ENCODE data around the gene CACNA1C. TPM values are rescaled to one million over a fixed set of nuclear protein-coding genes. Genes with fewer than 3 reads are reported as not detected.

The CACNA1C gene
- total RNA-seq, 4 donors from 2014 or later: 2.9 to 5.3 (median 4.3) TPM

GRCh38 chr12:2531371-2531770, 478.6 kb downstream of the CACNA1C start:
- no peak for TF ChIP-seq CTCF (IDR thresholded peaks at IDR 0.05; ENCODE audit: low read depth)

- TF ChIP-seq CTCF (IDR thresholded peaks at IDR 0.05; ENCODE audit: low read depth): no peak
These were observed 480.2 kb downstream of the CACNA1C start for GRCh38 chr12:2533036-2533435.

GRCh38 chr12:2535583-2536204, 482.9 kb downstream of the CACNA1C start:
- no peak for TF ChIP-seq CTCF (IDR thresholded peaks at IDR 0.05; ENCODE audit: low read depth)

- no peak for TF ChIP-seq CTCF (IDR thresholded peaks at IDR 0.05; ENCODE audit: low read depth)
These were observed 483.9 kb downstream of the CACNA1C start for GRCh38 chr12:2536724-2537123.

GRCh38 chr12:2537868-2538541, 485.2 kb downstream of the CACNA1C start:
- no peak for TF ChIP-seq CTCF (IDR thresholded peaks at IDR 0.05; ENCODE audit: low read depth)

- no peak for TF ChIP-seq CTCF (IDR thresholded peaks at IDR 0.05; ENCODE audit: low read depth)
These were observed 487.2 kb downstream of the CACNA1C start for GRCh38 chr12:2539938-2540337.

- TF ChIP-seq CTCF (IDR thresholded peaks at IDR 0.05; ENCODE audit: low read depth): no peak
These were observed 487.8 kb downstream of the CACNA1C start for GRCh38 chr12:2540535-2540941.
